K562 (cell line): ENCODE measurements around the gene LCLAT1.

ENCODE experiments used
- HNRNPLL ChIP-seq: fragments of 200-400 bp; formaldehyde crosslinking; IDR thresholded peaks from 2 replicates; pipeline ENCODE4 v1.6.1; 2017; ENCODE audit warnings: low read length, low read depth, mild to moderate bottlenecking; ENCODE audit not compliant: poor library complexity, severe bottlenecking
- KDM1A ChIP-seq, 2 experiments: fragments of 450-650 bp; IDR thresholded peaks; 2 replicates each; pipeline ENCODE4 v1.6.1; 2016; ENCODE audit warnings: mild to moderate bottlenecking in 2 of 2
- ZNF134 ChIP-seq: fragments of 250-450 bp; sonication (Bioruptor Pico); conservative IDR thresholded peaks from 2 replicates; pipeline ENCODE4 v1.4.0; 2020

GRCh38 chr2:30548386-30548785, 101.3 kb downstream of the LCLAT1 start:
- TF ChIP-seq ZNF134 (CRISPR knock-in tag) (no peak), KDM1A (IDR thresholded peaks at IDR 0.05) (no peak), HNRNPLL (no peak)
